Stimulated activated CD8-positive, alpha-beta memory T cell treated with anti-CD3 and anti-CD28 coated beads, Interleukin-15, amount 100 ng/mL, for 48 hours (primary cell): Measurements from ENCODE around the gene DNAJC13.
"Not testable (repeated sequence)": the region's sequence is repeated elsewhere in the genome, so short reads cannot be mapped to it uniquely, and the experiment has no call there.

Experiments used
- DNase-seq, 2 donors: peaks; one replicate each; pipeline ENCODE4 v3.0.0-alpha.2; 2020; ENCODE audit warnings: low read depth in 2 of 2

The DNAJC13 gene, protein sequence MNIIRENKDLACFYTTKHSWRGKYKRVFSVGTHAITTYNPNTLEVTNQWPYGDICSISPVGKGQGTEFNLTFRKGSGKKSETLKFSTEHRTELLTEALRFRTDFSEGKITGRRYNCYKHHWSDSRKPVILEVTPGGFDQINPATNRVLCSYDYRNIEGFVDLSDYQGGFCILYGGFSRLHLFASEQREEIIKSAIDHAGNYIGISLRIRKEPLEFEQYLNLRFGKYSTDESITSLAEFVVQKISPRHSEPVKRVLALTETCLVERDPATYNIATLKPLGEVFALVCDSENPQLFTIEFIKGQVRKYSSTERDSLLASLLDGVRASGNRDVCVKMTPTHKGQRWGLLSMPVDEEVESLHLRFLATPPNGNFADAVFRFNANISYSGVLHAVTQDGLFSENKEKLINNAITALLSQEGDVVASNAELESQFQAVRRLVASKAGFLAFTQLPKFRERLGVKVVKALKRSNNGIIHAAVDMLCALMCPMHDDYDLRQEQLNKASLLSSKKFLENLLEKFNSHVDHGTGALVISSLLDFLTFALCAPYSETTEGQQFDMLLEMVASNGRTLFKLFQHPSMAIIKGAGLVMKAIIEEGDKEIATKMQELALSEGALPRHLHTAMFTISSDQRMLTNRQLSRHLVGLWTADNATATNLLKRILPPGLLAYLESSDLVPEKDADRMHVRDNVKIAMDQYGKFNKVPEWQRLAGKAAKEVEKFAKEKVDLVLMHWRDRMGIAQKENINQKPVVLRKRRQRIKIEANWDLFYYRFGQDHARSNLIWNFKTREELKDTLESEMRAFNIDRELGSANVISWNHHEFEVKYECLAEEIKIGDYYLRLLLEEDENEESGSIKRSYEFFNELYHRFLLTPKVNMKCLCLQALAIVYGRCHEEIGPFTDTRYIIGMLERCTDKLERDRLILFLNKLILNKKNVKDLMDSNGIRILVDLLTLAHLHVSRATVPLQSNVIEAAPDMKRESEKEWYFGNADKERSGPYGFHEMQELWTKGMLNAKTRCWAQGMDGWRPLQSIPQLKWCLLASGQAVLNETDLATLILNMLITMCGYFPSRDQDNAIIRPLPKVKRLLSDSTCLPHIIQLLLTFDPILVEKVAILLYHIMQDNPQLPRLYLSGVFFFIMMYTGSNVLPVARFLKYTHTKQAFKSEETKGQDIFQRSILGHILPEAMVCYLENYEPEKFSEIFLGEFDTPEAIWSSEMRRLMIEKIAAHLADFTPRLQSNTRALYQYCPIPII (N-terminal part only)

DNA sequence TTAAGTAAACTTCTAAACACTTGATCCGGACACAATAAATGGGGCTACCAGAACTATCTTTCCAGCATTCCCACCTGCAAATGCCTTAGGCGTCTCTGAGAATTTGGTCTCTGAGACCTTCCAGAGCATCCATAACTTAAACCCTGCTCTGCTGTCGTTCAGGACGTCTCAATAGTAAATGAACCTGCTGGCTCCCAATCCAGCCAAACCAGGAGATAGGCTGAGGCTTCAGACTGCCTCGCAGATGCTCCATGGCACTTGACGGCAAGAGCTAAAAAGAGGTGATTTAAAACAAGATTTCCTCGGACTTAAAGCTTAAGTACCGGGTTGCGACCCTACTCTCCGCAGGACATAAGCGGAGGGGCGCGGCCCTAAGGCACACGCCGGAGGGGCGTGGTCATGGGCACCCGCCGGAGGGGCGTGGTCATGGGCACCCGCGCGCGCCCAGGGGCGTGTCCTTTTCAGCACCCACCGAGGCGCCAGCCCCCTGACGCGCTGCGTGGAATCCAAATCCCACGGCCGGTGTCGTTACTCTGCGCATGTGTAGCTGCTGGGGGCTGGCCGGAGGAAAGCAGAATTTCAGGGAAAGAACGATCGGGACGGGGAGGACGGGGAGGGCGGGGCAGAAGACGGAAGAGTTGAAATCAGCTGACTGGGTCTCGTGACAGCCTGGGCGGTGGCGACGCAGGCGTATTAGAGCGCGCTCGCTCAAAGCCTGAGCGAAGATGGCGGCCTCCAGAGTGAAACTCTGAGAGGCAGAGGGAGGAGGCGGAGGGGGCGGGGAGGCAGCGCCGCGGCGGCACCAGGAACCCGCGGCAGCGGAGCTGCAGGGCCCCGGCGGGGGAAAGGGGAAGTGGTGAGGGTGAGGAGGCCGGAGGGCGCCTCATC, at the start of gene DNAJC13:
TSS of gene DNAJC13 (plus strand) at position 696 of the 888 bp plus-strand sequence. CDS start 17,049 bp downstream, outside the sequence.
- peak; percentile 85 to 88 for DNase-seq

DNA sequence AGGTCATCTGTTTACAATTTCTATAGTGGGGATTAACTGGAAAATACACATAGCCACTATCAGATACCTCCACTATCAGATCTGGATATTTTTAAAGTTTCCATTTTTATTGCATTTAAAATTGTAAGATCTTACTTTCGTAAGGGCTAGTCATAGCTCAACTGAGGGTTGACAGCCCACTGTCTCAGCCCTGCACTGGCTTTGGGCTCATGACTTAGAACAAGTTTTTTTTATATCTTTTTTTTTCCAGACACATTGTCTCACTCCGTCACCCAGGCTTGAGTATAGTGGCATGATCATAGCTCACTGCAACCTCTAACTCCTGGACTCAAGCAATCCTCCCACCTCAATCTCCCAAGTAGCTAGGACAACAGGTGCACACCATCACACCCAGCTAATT, 48.8 kb upstream of the DNAJC13 start:
- DNase-seq: no peak

DNA sequence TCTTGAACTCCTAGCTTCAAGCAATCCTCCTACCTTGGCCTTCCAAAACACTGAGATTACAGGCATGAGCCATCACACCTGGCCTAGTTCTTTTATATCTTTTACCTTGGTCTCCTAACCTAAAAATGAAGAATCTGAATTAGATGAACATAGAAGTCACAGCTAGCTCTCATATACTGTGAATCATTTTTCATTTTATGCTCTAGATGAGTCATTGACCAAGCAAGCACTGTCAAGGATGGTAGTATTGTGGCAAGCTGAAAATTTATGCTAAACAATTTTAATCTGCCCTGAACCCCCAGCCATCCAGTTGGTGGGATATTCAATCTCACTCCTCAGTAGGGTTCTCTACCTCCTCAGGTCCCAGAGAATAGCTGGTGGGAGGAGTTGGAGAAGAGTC, 48.3 kb upstream of the DNAJC13 start:
- DNase-seq: no peak

DNA sequence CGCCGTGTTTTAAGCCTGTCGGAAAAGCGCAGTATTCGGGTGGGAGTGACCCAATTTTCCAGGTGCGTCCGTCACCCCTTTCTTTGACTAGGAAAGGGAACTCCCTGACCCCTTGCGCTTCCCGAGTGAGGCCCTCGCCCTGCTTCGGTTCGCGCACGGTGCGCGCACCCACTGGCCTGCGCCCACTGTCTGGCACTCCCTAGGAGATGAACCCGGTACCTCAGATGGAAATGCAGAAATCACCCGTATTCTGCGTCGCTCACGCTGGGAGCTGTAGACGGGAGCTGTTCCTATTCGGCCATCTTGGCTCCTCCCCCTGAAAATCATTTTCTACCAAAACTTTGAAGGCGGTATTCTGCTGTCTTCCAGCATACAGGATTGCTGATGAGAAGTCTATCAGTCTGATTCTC, 40.4 kb upstream of the DNAJC13 start:
- DNase-seq: not testable (repeated sequence)

DNA sequence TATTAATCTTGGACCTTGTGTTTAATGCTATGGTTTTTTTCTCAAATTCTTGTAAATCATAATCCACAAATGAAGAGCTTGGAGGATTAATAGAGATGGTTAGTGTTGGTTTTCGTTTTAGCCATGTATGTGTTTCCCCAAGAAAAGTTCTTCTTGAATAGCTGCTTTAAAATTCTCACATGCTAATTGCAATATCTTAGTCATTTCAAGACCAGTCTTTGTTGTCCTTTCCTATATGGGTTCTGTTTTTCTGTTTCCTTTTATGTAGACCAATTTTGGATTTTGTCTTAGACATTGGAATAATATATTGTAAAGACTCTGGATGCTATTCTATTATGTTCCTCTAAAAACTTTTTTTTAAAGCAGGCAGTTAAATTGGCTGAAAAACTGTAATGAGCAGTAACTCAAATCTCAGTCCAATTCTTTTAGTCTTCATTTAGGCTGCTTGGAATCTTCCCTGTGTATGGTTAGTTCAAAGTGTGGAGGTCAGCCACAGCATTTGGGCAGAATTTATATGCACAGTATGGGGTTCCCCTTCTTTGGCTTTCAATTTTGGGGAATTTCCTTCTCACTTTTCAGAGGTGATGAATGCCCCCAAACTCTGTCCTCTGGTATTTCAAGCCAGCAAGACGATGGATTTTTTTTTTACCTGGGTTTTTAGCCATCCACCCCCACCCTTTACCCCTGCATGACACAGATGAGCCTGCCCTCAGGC, 39.1 kb upstream of the DNAJC13 start:
- DNase-seq: no peak

DNA sequence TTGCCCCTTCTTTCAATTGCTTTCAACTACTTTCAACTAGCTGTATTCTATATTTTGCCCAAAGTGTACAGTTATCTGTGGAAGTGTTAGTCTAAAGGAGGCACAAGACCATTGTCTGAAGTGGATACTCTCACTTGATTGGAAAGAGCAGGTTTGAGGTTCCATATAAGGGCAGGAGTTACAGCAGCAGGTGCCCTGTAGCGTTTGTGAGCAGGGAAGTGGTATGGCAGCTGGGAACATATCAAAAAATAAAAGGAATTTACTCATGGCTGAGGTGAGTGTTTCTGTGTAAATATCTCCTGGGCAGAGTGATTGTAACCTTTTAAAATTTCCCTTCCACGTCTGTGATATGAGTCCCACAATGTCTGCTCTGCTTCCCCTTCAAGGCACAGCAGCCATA, 38.5 kb upstream of the DNAJC13 start:
- no peak for DNase-seq

DNA sequence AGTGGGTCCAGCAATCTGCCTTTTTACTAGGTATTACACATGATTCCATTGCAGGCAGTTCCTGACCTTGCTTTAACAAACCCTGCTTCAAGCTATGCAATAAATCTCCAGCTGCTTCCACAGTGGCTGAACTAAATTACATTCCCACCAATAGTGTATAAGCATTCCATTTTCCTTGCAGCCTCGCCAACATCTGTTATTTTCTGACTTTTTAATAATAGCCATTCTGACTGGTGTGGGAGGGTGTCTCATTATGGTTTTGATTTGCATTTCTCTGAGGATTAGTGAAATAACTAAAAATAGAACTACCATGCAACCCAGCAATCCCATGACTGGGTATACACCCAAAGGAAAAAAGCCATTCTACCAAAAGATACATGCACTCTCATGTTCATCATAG, 36.4 kb upstream of the DNAJC13 start:
- DNase-seq: no peak

DNA sequence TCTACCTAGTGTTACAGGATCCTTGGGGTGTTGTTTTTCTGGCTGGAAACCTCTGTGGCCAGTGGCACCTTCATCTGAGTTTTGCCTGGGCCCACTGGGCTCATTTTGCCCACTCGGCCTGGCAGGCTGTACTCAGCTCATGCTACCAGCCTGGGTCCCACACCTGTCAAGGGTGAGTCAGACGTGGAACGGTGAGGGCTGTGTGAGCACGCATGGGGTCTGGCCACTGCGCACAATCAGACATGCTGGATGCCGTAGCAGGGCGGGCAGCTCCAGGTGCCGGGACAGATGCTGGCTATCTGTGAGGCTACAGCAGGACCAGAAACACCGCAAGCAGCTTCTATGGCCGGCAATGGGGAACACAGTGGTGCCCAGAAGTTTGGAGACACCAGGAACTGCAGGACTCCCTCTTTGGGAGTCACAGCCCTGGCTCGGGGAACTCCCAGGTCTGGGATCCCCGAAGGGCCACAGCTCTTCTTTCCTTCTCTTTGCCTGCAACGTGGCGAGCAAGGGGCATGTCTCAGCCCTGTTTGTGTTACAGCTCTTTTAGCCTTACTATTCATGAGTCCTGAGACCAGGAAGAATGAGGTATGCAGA, 35.9 kb upstream of the DNAJC13 start:
- DNase-seq: no peak

DNA sequence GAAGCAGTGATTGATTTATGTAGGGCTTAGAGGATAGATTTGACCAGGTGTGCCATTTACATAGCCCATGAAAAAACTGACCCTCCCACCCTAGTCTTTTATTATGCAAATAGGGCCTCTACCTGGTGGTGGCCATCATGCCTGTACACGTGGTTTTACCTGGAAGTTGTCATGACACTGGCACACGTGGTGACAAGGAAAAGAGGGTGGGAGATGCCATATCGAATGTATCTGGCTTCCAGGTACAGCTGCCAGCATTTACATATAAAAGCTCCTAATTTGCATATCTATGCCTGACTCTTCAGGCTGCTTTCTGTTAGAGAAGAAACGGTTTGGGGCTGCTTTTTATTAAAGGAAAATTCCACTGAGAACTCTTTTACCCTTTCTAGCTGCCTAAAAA, 35.0 kb upstream of the DNAJC13 start:
- no peak for DNase-seq

DNA sequence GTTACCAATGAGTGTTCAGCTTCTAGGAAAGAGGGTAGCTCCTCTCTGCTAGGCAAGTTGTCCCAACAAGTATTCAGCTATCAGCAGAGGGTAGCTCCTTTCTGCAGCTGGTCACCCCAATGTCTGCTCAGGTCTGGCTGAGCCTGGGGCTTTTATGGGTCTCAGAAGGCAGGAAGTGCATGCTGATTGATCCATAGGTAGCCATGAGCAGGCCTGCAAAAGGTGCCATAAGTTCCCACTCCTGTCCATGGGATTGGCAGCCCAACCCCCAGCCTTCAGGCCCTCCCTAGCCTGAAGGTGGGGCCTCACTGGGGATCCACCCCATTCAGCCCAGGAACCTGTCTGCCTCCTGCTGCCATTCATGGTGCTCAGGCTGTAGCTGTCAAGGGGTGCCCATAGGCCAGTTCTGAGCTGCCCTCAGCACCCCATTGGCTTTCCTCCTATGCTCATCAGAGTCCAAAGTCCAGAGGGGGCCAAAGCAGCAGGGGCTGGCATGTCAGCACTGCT, 34.6 kb upstream of the DNAJC13 start:
- no peak for DNase-seq

DNA sequence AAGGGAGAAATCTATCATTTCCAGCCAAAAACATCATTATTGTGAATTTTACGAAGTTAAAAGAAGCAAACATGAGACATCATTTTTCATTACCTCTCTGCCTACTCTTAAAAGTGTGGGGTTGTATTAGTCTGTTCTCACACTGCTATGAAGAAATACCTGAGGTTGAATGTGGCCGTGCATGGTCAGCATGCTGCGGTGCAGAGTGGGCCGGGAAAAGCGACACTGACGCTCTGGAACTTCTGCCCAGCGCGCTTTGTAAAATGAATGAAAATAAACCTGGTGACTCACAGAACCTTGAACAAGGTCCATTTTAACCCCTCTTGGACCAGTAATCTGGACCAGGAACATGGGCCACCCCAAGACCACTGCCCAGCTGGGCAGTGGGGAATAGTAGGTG, 31.0 kb upstream of the DNAJC13 start:
- no peak for DNase-seq

DNA sequence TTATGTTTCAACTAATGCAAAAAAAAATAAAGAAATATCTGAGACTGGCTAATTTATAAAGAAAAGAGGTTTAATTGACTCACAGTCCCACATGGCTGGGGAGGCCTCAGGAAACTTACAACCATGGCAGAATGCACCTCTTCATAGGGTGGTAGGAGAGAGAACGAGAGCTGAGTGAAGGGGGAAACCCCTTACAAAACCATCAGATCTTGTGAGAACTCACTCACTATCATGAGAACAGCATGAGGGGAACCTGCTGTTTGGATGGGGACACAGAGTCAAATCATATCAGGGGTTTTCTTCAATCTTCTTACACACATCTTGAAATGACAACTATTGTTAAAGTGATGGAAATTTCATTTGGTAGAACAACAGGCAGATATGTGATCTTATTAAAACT, 24.6 kb upstream of the DNAJC13 start:
- DNase-seq: not testable (repeated sequence)

DNA sequence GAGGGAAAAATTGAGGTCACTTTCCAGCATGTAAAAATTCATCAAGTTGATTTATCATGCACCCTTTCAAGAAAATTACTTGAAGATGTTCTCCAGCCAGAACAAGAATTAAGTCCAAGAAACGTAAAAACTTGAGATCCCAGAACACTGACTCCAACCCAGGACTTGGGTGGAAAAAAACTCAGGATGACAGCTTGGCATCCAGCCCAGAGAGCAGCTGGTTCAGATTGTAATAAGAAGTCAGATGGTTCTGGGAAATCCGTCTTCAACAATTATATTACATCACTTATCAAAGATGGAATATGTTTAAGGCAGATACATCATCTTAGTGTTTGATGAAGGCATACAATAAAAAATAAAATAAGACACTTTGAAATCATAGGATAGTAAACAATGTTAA, 23.0 kb upstream of the DNAJC13 start:
- DNase-seq: no peak

DNA sequence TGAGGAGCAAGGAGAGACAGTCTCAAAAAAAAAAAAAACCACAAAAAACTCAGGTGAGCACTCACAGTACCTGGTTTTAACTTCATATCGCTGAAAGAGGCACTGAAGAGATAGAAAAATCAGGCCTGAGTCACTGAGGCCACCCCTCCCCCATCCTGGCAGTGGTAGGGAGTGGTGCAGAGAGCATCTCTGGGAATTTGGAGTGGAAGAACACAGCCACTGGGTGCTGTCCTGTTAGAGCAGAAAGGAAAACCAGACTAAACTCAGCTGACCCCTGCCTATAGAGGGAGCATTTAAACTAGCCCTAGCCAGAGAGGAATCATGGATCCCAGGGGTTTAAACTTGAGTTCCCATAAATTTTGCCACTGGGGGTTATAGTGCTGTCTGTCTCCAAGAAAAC, 22.2 kb upstream of the DNAJC13 start:
- DNase-seq: no peak

DNA sequence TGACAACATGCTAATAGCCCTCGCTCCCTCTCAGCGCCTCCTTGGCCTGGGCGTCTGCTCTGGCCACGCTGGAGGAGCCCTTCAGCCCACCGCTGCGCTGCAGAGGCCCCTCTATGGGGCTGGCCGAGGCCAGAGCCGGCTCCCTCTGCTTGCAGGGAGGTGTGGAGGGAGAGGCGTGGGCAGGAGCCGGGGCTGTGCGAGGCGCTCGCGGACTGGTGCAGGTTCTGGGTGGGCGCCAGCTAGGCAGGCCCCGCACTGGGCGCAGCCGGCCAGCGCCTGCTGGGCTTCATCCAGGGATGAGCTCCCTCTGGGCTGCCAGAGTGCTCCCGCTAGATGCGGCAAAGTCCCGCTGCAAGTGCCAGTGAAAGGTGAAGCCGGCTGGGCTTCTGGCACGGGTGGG, 21.0 kb upstream of the DNAJC13 start:
- no peak for DNase-seq

DNA sequence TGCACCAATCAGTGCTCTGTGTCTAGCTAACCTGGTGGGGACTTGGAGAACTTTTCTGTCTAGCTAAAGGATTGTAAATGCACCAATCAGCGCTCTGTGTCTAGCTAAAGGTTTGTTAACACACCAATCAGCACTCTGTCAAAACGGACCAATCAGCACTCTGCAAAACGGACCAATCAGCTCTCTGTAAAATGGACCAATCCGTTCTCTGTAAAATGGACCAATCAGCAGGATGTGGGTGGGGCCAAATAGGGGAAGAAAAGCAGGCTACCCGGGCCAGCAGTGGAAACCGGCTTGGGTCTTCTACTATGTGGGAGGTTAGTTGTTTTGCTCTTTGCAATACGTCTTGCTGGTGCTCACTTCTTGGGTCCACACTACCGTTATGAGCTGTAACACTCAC, 20.5 kb upstream of the DNAJC13 start:
- DNase-seq: not testable (repeated sequence)

DNA sequence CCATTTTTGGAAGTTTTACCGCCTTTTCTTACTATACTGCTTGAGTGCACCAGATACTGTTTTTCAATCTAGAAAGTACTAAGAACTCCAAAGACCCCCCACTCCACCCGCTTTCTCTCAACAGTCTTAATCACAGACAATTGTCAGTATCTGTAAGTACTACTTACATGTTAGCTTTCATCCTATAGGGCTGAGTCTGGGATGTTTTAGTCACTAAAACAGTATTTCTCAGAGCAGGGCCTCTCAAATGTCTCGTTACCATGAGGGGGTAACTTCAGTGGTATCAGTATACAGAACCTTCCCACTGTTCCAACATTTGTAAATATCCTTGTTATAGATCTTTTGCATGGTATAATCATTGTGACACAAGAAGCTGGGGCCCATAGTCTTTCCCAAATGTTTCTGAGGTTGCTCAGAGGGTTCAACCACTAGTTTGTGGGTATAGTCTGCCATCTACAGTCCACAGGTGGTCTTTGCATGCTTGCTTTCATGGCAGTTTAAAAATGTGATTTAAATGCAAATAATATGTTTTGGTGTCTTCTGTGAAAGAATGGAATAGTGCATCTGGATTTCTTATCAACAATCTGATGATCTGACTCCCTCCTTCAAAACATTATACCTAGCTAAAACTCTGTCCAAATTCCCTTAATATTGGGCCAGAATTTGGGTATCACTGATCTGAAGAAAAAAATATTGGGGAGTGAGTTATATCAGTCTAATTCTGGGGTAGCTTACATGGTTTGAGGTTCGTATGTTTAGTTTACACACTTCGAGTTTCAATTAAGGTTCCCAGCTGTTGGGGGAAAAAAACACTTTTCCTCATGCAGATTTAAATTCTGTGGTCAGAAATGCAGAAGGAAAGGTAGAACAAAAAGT, 18.0 kb upstream of the DNAJC13 start:
- DNase-seq: no peak

DNA sequence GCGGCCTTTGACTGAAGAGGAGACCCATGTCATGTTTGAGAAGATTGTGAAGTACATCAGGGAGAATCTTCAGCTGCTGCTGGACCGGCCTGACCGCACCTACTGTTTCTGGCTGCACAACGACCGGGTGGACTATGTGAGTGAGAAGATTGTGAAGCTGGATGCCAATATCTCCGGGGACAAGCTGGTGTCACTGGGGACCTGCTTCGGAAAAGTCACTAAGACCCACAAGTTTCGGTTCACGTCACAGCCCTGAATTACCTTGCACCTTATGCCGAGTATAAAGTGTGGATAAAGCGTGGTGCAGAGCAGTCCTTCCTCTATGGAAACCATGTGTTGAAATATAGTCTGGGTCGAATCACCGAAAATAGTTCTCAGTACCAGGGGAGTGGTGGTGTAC, 16.0 kb upstream of the DNAJC13 start:
- no peak for DNase-seq

DNA sequence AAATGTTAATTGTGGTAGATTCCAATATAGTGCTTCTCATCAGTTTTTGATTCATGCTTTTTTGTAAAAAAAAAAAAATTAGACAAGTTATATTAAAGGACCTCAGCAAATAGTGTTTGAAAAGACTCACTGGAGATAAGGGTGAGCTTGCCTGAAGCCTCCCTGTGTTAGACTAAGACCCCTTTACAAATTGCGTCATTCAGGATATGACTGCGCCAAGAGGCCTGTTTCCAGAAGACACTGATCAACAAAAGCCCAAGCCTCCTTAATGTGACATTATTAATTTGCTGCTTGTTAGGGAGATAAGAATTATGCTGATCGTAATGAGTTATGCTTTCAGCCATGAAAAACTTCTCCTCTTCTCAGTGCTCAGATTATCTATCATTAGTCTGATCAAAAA, 13.0 kb upstream of the DNAJC13 start:
- DNase-seq: no peak
